ENCODE results near the gene TRIM52. TPM values are rescaled to one million over a fixed set of nuclear protein-coding genes. Genes with fewer than 3 reads are reported as not detected.

The TRIM52 gene
- total RNA-seq, 1 experiment from 2014 or later: 18.7 TPM

DNA sequence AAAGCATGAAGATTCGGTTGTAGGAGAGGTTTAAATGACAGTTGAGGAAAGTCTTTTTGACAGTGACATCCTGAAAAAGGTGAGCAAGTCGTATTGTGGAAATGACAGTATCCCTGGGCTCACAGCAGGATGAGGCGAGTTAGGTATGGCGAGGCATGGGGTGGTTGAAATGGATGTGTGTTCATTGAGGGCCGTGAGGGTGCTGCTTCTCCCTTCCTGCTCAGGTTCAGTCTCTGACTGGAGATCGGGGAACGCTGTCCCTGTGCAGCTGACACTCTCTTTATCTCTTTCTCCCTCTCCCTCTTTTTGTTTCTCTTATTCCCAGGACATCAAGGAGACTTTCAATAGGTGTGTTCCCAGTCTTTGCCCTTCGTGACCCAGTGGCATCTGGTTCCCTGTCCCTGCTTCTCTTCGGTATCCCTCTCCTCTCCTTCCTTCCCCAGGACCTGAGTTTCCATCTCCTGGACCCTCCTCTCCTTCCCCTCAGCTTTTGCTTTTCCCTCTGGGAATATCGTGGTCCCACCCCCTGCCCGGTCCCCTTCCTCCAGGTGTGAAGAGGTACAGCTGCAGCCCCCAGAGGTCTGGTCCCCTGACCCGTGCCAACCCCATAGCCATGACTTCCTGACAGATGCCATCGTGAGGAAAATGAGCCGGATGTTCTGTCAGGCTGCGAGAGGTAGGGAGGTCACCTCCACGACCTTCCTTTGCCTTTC is 27.7 kb downstream of the TRIM52 start:
- H3K79me2 ChIP-seq (ENCODE audit: low read length): 0 out of 2 replicates have a peak, but pooled peaks cover 3% of the 10 kb centered on the region
- no peak overlapping the region for H3K4me3 ChIP-seq (ENCODE audit: low read length)
- peaks cover 23% of the 10 kb centered on the region for H3K36me3 ChIP-seq (ENCODE audit: insufficient read depth, low read length)

GRCh38 chr5:181232593-181232992 is 28.4 kb downstream of the TRIM52 start:
- H3K4me3 ChIP-seq (ENCODE audit: low read length): no peak overlapping the region
- H3K27me3 ChIP-seq (ENCODE audit: low read length): no peaks in the 10 kb centered on the region
- H3K9me3 ChIP-seq (ENCODE audit: low read length): no peaks in the 10 kb centered on the region
- no peak overlapping the region for H3K9ac ChIP-seq (ENCODE audit: low read length)
- peaks cover 20% of the 10 kb centered on the region for H3K36me3 ChIP-seq (ENCODE audit: insufficient read depth, low read length)
- no peak overlapping the region for H3K27ac ChIP-seq (ENCODE audit: low read length)
- H3K4me1 ChIP-seq (ENCODE audit: low read length): no peaks in the 10 kb centered on the region
- no peak overlapping the region for H3K4me2 ChIP-seq (ENCODE audit: low read depth, low read length, poor library complexity, severe bottlenecking)
- DNase-seq: no peak
- H2AFZ ChIP-seq (ENCODE audit: low read length): no peak overlapping the region
- peaks cover 3% of the 10 kb centered on the region; the same call in 1 of the 2 replicates for H4K20me1 ChIP-seq (ENCODE audit: insufficient read depth, low read depth, low read length)
- H3K79me2 ChIP-seq (ENCODE audit: low read length): peaks cover 7% of the 10 kb centered on the region
- H3K9me2 ChIP-seq (replicated peaks; ENCODE audit: insufficient read depth, low read length): no peaks in the 10 kb centered on the region

More for the DNA sequence above, 27.7 kb downstream of the TRIM52 start:
- H3K27ac ChIP-seq (ENCODE audit: low read length): no peak overlapping the region
- no peaks in the 10 kb centered on the region for H3K27me3 ChIP-seq (ENCODE audit: low read length)
- no peaks in the 10 kb centered on the region for H3K9me3 ChIP-seq (ENCODE audit: low read length)
- DNase-seq: no peak
- H3K4me1 ChIP-seq (ENCODE audit: low read length): no peaks in the 10 kb centered on the region
- peaks cover 10% of the 10 kb centered on the region; the same call in 1 of the 2 replicates for H4K20me1 ChIP-seq (ENCODE audit: insufficient read depth, low read depth, low read length)
- H3K9ac ChIP-seq (ENCODE audit: low read length): no peak overlapping the region
- H3K4me2 ChIP-seq (ENCODE audit: low read depth, low read length, poor library complexity, severe bottlenecking): no peak overlapping the region
- H3K9me2 ChIP-seq (replicated peaks; ENCODE audit: insufficient read depth, low read length): no peaks in the 10 kb centered on the region
- no peak overlapping the region for H2AFZ ChIP-seq (ENCODE audit: low read length)

- H3K4me3 ChIP-seq (ENCODE audit: low read length): no peak overlapping the region
- no peaks in the 10 kb centered on the region for H3K9me3 ChIP-seq (ENCODE audit: low read length)
- no peaks in the 10 kb centered on the region for H3K27me3 ChIP-seq (ENCODE audit: low read length)
- H4K20me1 ChIP-seq (ENCODE audit: insufficient read depth, low read depth, low read length): no peaks in the 10 kb centered on the region
- H3K79me2 ChIP-seq (ENCODE audit: low read length): peaks cover 17% of the 10 kb centered on the region
- peaks cover 2% of the 10 kb centered on the region for H3K4me1 ChIP-seq (ENCODE audit: low read length)
- H3K4me2 ChIP-seq (ENCODE audit: low read depth, low read length, poor library complexity, severe bottlenecking): no peak overlapping the region
- no peaks in the 10 kb centered on the region for H3K9me2 ChIP-seq (replicated peaks; ENCODE audit: insufficient read depth, low read length)
- DNase-seq: peak; percentile 42
- no peak overlapping the region for H3K27ac ChIP-seq (ENCODE audit: low read length)
- H2AFZ ChIP-seq (ENCODE audit: low read length): no peak overlapping the region
- H3K9ac ChIP-seq (ENCODE audit: low read length): no peak overlapping the region
- H3K36me3 ChIP-seq (ENCODE audit: insufficient read depth, low read length): peaks cover 12% of the 10 kb centered on the region; the same call in 1 of the 2 replicates
These were observed 29.5 kb downstream of the TRIM52 start for GRCh38 chr5:181231432-181231831.

GRCh38 chr5:181230551-181230950 is 30.4 kb downstream of the TRIM52 start:
- Histone ChIP-seq H3K9me2 (replicated peaks; ENCODE audit: insufficient read depth, low read length) (no peaks in the 10 kb centered on the region), H3K79me2 (ENCODE audit: low read length) (peaks cover 26% of the 10 kb centered on the region), H3K27ac (ENCODE audit: low read length) (no peak overlapping the region), H3K4me3 (ENCODE audit: low read length) (no peak overlapping the region), H3K4me1 (ENCODE audit: low read length) (peaks cover 11% of the 10 kb centered on the region), H3K9me3 (ENCODE audit: low read length) (no peaks in the 10 kb centered on the region), H3K27me3 (ENCODE audit: low read length) (no peaks in the 10 kb centered on the region), H4K20me1 (ENCODE audit: insufficient read depth, low read depth, low read length) (no peaks in the 10 kb centered on the region), H3K4me2 (ENCODE audit: low read depth, low read length, poor library complexity, severe bottlenecking) (no peak overlapping the region), H2AFZ (ENCODE audit: low read length) (no peak overlapping the region), H3K9ac (ENCODE audit: low read length) (no peak overlapping the region), H3K36me3 (ENCODE audit: insufficient read depth, low read length) (peaks cover 7% of the 10 kb centered on the region; the same call in 1 of the 2 replicates)
- peak; percentile 38 for DNase-seq

DNA sequence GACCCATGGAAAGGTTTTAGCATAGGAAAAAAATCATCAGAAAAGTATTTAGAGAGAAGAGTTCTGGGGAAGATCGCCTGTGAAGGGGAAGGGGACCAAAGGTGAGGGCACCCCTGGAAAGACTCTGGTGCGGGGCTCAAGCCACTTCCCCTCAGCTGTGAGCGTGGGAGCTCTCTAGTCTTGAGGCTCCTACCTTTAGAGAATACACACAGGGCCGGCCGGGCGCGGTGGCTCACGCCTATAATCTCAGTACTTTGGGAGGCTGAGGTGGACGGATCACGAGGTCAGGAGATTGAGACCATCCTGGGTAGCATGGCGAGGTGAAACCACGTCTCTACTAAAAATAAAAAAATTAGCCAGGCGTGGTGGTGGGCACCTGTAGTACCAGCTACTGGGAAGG is 30.9 kb downstream of the TRIM52 start:
- no peak overlapping the region for H3K4me2 ChIP-seq (ENCODE audit: low read depth, low read length, poor library complexity, severe bottlenecking)
- peaks cover 31% of the 10 kb centered on the region for H3K79me2 ChIP-seq (ENCODE audit: low read length)
- no peaks in the 10 kb centered on the region for H3K9me3 ChIP-seq (ENCODE audit: low read length)
- DNase-seq: peak; percentile 29
- H3K27me3 ChIP-seq (ENCODE audit: low read length): no peaks in the 10 kb centered on the region
- H2AFZ ChIP-seq (ENCODE audit: low read length): no peak overlapping the region
- no peak overlapping the region for H3K27ac ChIP-seq (ENCODE audit: low read length)
- H3K4me1 ChIP-seq (ENCODE audit: low read length): peaks cover 16% of the 10 kb centered on the region
- no peaks in the 10 kb centered on the region for H3K9me2 ChIP-seq (replicated peaks; ENCODE audit: insufficient read depth, low read length)
- no peak overlapping the region for H3K9ac ChIP-seq (ENCODE audit: low read length)
- H3K36me3 ChIP-seq (ENCODE audit: insufficient read depth, low read length): peaks cover 7% of the 10 kb centered on the region; the same call in 1 of the 2 replicates
- no peaks in the 10 kb centered on the region for H4K20me1 ChIP-seq (ENCODE audit: insufficient read depth, low read depth, low read length)
- H3K4me3 ChIP-seq (ENCODE audit: low read length): no peak overlapping the region

GRCh38 chr5:181224390-181225229 is 36.3 kb downstream of the TRIM52 start:
- peaks cover 38% of the 10 kb centered on the region for H3K4me1 ChIP-seq (ENCODE audit: low read length)
- no peaks in the 10 kb centered on the region for H3K9me3 ChIP-seq (ENCODE audit: low read length)
- no peaks in the 10 kb centered on the region for H3K27me3 ChIP-seq (ENCODE audit: low read length)
- peak overlapping the region; percentile 86 for H3K9ac ChIP-seq (ENCODE audit: low read length)
- peak overlapping the region; percentile 96 for H3K4me3 ChIP-seq (ENCODE audit: low read length)
- H3K27ac ChIP-seq (ENCODE audit: low read length): peak overlapping the region; percentile 96
- H3K4me2 ChIP-seq (ENCODE audit: low read depth, low read length, poor library complexity, severe bottlenecking): peak overlapping the region; percentile 98
- no peaks in the 10 kb centered on the region for H3K9me2 ChIP-seq (replicated peaks; ENCODE audit: insufficient read depth, low read length)
- H3K79me2 ChIP-seq (ENCODE audit: low read length): peaks cover 42% of the 10 kb centered on the region
- H2AFZ ChIP-seq (ENCODE audit: low read length): no peak overlapping the region; the same call in 1 of the 2 replicates
- peaks cover 5% of the 10 kb centered on the region; the same call in 1 of the 2 replicates for H3K36me3 ChIP-seq (ENCODE audit: insufficient read depth, low read length)
- no peaks in the 10 kb centered on the region for H4K20me1 ChIP-seq (ENCODE audit: insufficient read depth, low read depth, low read length)
- DNase-seq: peak; percentile 86

- H2AFZ ChIP-seq (ENCODE audit: low read length): no peak overlapping the region
- DNase-seq: peak; percentile 84
- peak overlapping the region; percentile 98 for H3K4me2 ChIP-seq (ENCODE audit: low read depth, low read length, poor library complexity, severe bottlenecking)
- H3K27me3 ChIP-seq (ENCODE audit: low read length): no peaks in the 10 kb centered on the region
- H3K9ac ChIP-seq (ENCODE audit: low read length): peak overlapping the region; percentile 86
- H3K4me3 ChIP-seq (ENCODE audit: low read length): peak overlapping the region; percentile 96
- peaks cover 38% of the 10 kb centered on the region for H3K4me1 ChIP-seq (ENCODE audit: low read length)
- H3K79me2 ChIP-seq (ENCODE audit: low read length): peaks cover 40% of the 10 kb centered on the region
- H4K20me1 ChIP-seq (ENCODE audit: insufficient read depth, low read depth, low read length): no peaks in the 10 kb centered on the region
- no peaks in the 10 kb centered on the region for H3K9me3 ChIP-seq (ENCODE audit: low read length)
- peaks cover 5% of the 10 kb centered on the region; the same call in 1 of the 2 replicates for H3K36me3 ChIP-seq (ENCODE audit: insufficient read depth, low read length)
- no peaks in the 10 kb centered on the region for H3K9me2 ChIP-seq (replicated peaks; ENCODE audit: insufficient read depth, low read length)
- peak overlapping the region; percentile 96 for H3K27ac ChIP-seq (ENCODE audit: low read length)
These were observed 37.1 kb downstream of the TRIM52 start for GRCh38 chr5:181223729-181224389.
